HG03342 (cell line): ENCODE data around the gene CYB5R3.
"Not testable (repeated sequence)": the region's sequence is repeated elsewhere in the genome, so short reads cannot be mapped to it uniquely, and the experiment has no call there.

Experiments used
- ATAC-seq: cut with Tn5 transposase; IDR thresholded peaks from one replicate; pipeline ENCODE4 v1.9.1; 2021; ENCODE audit warnings: mild to moderate bottlenecking, moderate library complexity; ENCODE audit not compliant: unreplicated experiment

CYB5R3 gene

GRCh38 chr22:42679691-42680090, 30.5 kb upstream of the CYB5R3 start:
- ATAC-seq: no peak

- no peak for ATAC-seq
Observed at GRCh38 chr22:42678894-42679293, 29.7 kb upstream of the CYB5R3 start.

- ATAC-seq: not testable (repeated sequence)
Observed at GRCh38 chr22:42677936-42678335, 28.7 kb upstream of the CYB5R3 start.

- ATAC-seq: no peak
Observed at GRCh38 chr22:42676059-42676607, 26.9 kb upstream of the CYB5R3 start.

GRCh38 chr22:42673898-42674401, 24.8 kb upstream of the CYB5R3 start:
- no peak for ATAC-seq

GRCh38 chr22:42673071-42673470, 23.9 kb upstream of the CYB5R3 start:
- not testable (repeated sequence) for ATAC-seq

GRCh38 chr22:42670921-42671709, 21.9 kb upstream of the CYB5R3 start:
- no peak for ATAC-seq

- ATAC-seq: no peak
Observed at GRCh38 chr22:42670046-42670445, 20.9 kb upstream of the CYB5R3 start.

GRCh38 chr22:42666393-42666792, 17.2 kb upstream of the CYB5R3 start:
- ATAC-seq: not testable (repeated sequence)

- no peak for ATAC-seq
Observed at GRCh38 chr22:42664976-42665831, 16.0 kb upstream of the CYB5R3 start.

GRCh38 chr22:42661985-42662831, 13.0 kb upstream of the CYB5R3 start:
- ATAC-seq: peak; percentile 51

GRCh38 chr22:42656578-42656977, 7.4 kb upstream of the CYB5R3 start:
- ATAC-seq: no peak

- ATAC-seq: no peak
Observed at GRCh38 chr22:42655693-42656092, 6.5 kb upstream of the CYB5R3 start.

- ATAC-seq: no peak
Observed at GRCh38 chr22:42654436-42655073, 5.4 kb upstream of the CYB5R3 start.

- no peak for ATAC-seq
Observed at GRCh38 chr22:42653999-42654398, 4.8 kb upstream of the CYB5R3 start.

- ATAC-seq: no peak
Observed at GRCh38 chr22:42651134-42651533, 1.9 kb upstream of the CYB5R3 start.

- peak; percentile 28 for ATAC-seq
Observed at GRCh38 chr22:42648368-42649245, 585 bp downstream of the CYB5R3 start.

GRCh38 chr22:42648017-42648367, 1.2 kb downstream of the CYB5R3 start:
- ATAC-seq: no peak
